ENCODE data around the gene KLF7.

Gene KLF7

GRCh38 chr2:207109768-207110167 is 56.0 kb downstream of the KLF7 start:
- no peak for DNase-seq (ENCODE audit: low read depth, low spot score)
- no peak overlapping the region for H3K4me3 ChIP-seq (ENCODE audit: low read length)

GRCh38 chr2:207108440-207108839 is 57.3 kb downstream of the KLF7 start:
- H3K4me3 ChIP-seq (ENCODE audit: low read length), result no peak overlapping the region
- DNase-seq (ENCODE audit: low read depth, low spot score), result no peak

GRCh38 chr2:207107551-207107950 is 58.2 kb downstream of the KLF7 start:
- H3K4me3 ChIP-seq (ENCODE audit: low read length), result no peak overlapping the region
- no peak for DNase-seq (ENCODE audit: low read depth, low spot score)

DNA sequence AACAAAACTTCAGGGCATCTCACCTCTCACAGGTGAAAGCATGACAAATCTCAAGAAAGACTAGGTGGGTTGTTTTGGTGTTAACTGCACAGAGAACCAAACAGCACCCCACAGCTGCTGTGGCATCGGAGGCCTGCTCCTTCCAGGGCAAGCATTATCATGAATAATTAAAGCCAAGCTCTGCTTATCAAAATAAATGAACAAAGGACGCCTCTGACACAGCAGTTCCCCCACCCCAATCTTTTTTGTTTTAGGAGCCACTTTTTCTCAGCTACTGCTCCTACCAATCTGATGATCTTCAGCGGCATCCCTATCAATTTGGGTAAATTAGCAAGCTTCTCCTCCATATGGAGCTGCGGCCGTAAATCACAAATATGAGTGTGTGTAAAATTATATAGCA is 58.6 kb downstream of the KLF7 start:
- DNase-seq (ENCODE audit: low read depth, low spot score), result no peak
- H3K4me3 ChIP-seq (ENCODE audit: low read length), result no peak overlapping the region

GRCh38 chr2:207103132-207103531 is 62.6 kb downstream of the KLF7 start:
- no peak overlapping the region for H3K4me3 ChIP-seq (ENCODE audit: low read length)
- no peak for DNase-seq (ENCODE audit: low read depth, low spot score)

- DNase-seq (ENCODE audit: low read depth, low spot score), result no peak
- H3K4me3 ChIP-seq (ENCODE audit: low read length), result no peak overlapping the region
Observed at GRCh38 chr2:207101984-207102383, 63.8 kb downstream of the KLF7 start.

DNA sequence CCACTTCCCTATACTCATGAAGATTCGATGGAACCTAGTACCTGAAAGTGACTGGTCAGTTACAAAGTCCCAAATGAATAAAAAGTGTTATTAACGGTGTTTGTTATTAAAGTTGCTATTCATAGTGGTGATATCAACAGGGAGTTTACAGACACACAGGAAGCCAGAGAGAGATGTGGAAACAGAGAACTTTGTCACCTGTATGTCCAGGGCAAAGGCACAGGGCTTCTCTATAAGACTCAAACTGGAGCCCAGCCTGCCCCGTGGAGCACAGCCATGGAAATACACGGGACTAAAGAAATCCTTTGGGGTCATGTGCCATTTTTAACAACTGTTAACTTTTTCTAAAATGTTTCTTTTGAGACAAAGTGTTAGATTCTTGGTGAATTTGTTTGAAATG is 68.5 kb downstream of the KLF7 start:
- no peak for DNase-seq (ENCODE audit: low read depth, low spot score)
- H3K4me3 ChIP-seq (ENCODE audit: low read length), result no peak overlapping the region

GRCh38 chr2:207095963-207096362 is 69.8 kb downstream of the KLF7 start:
- no peak for DNase-seq (ENCODE audit: low read depth, low spot score)
- no peak overlapping the region for H3K4me3 ChIP-seq (ENCODE audit: low read length)

DNA sequence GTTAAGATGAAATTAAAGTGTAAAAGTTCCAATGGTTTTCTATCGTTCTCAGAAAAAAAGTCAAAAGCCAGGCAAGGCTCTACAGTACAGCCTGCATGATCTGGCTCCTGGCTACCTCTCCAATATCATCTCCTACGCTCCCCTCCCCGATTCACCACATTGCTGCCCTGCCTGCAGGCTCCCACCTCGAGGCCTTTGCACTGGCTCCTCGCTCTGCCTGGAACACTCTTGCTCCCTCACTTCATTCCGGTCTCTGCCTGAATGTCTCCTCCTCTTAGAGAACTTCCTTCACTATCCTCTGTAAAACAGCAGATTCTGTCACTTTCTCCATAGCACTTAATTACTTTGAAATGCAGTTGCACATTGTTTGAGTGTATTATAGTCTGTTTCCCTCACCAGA is 72.5 kb downstream of the KLF7 start:
- DNase-seq (ENCODE audit: low read depth, low spot score), result no peak

DNA sequence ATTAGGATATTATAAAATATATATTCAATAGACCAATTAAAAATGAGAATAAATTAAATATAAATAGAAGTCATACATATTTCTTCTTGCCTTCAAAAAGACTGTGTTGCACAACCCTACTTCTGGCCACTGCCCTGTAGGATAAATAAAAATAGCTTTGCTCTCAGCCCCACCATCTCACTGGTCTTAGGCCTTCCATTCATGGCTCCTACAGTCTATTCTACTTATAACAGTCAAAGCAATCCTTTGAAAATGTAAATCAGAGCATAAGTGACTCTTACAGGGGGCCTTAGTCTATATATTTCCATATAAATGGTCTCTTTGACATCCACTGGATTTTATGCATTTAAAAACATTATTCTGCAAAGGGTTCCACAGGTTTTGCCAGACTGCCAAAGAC is 72.9 kb downstream of the KLF7 start:
- no peak for DNase-seq (ENCODE audit: low read depth, low spot score)

More for the DNA sequence above, 72.5 kb downstream of the KLF7 start:
- no peak overlapping the region for H3K4me3 ChIP-seq (ENCODE audit: low read length)

GRCh38 chr2:207091928-207092327 is 73.8 kb downstream of the KLF7 start:
- no peak for DNase-seq (ENCODE audit: low read depth, low spot score)
- no peak overlapping the region for H3K4me3 ChIP-seq (ENCODE audit: low read length)

More for the DNA sequence above, 72.9 kb downstream of the KLF7 start:
- H3K4me3 ChIP-seq (ENCODE audit: low read length), result no peak overlapping the region

DNA sequence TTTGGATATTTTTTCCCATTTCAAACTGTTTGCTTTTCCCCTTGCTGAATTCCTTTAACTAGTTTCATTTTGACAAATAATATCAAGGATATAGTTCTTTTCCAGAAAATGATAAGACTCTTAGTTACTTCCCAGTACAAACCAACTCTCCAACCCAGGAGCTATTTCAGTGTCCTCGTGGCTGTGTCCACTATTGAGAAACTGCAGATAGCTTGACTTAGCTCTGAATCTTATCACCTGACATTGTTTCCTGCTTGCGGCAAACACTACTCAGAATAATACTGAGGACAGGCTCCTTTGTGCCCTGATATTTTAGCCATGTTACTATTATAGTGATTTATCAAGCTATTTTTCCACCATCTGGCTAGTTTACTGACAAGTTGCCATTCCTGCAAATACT is 74.6 kb downstream of the KLF7 start:
- no peak overlapping the region for H3K4me3 ChIP-seq (ENCODE audit: low read length)
- DNase-seq (ENCODE audit: low read depth, low spot score), result no peak

- DNase-seq (ENCODE audit: low read depth, low spot score), result no peak
- H3K4me3 ChIP-seq (ENCODE audit: low read length), result no peak overlapping the region
Observed at GRCh38 chr2:207090389-207090788, 75.4 kb downstream of the KLF7 start.

GRCh38 chr2:207088839-207089238 is 76.9 kb downstream of the KLF7 start:
- no peak for DNase-seq (ENCODE audit: low read depth, low spot score)
- no peak overlapping the region for H3K4me3 ChIP-seq (ENCODE audit: low read length)

- DNase-seq (ENCODE audit: low read depth, low spot score), result no peak
Observed at GRCh38 chr2:207088276-207088675, 77.5 kb downstream of the KLF7 start.

DNA sequence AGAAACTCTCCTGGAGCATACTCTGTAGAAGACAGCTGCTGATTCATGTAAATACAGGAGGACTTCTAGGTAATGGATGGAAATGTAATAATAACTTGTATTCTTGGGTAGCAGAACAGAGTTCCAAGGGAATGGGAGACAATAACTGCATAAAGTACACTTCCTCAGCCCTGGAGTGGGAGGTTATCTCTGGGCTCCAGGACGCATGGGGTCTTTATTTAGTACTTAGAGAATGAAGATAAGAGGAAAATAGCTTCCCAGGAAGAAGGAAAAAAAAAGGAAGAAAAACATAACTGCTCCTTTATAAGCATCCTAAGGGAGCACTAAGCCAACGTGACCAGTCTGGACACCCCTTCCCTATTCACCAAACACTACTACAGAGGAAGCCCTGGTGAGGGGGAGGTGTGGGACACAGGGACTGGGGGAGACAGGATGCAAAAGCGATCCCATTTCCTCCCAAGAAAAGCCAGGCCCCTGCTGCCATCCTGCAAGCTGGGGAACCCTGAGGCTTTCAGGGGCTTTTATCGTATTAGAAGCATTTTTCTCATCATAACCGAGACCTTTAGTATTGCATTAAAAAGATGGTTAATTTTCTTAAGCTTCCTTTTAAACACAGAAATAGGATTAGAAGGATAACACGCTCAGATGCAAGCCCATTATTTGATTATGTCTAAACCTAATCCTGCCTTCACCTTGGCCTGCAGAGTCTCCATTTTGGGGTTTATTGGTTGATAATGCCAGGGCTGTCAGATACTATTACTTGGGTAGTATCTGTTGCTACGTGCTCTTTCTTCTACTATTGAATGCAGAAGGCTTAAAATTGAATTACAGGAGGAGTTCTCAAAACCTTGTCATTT is 78.5 kb downstream of the KLF7 start:
- no peak for DNase-seq (ENCODE audit: low read depth, low spot score)
- no peak overlapping the region for H3K4me3 ChIP-seq (ENCODE audit: low read length)

More at GRCh38 chr2:207088276-207088675, 77.5 kb downstream of the KLF7 start:
- H3K4me3 ChIP-seq (ENCODE audit: low read length), result no peak overlapping the region

- H3K4me3 ChIP-seq (ENCODE audit: low read length), result no peak overlapping the region
- DNase-seq (ENCODE audit: low read depth, low spot score), result no peak
Observed at GRCh38 chr2:207086136-207086535, 79.6 kb downstream of the KLF7 start.

GRCh38 chr2:207085110-207085509 is 80.6 kb downstream of the KLF7 start:
- H3K4me3 ChIP-seq (ENCODE audit: low read length), result no peak overlapping the region
- DNase-seq (ENCODE audit: low read depth, low spot score), result no peak

GRCh38 chr2:207083361-207084110 is 82.2 kb downstream of the KLF7 start:
- no peak overlapping the region for H3K4me3 ChIP-seq (ENCODE audit: low read length)
- no peak for DNase-seq (ENCODE audit: low read depth, low spot score)

DNA sequence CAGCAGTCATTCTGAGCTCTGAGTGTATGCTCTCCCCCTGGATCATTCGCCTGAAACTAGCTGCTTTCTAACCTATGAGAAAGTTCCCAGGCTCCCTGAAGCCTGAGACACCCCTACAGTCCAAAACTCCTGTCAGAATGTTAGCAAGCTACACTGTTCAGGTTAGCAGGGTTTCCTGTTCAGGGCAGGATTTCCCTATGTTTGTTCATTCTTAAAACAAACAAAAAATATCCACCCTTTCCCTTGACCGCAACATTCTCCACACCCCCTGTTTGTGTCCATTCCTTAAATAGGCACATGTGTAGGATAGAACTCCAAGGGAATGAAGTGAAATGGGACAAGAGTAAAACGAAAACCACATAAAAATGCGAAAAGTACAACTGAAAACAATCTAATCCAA is 83.1 kb downstream of the KLF7 start:
- no peak for DNase-seq (ENCODE audit: low read depth, low spot score)
- no peak overlapping the region for H3K4me3 ChIP-seq (ENCODE audit: low read length)
